Measurements from ENCODE around the gene RRP12.

DNA sequence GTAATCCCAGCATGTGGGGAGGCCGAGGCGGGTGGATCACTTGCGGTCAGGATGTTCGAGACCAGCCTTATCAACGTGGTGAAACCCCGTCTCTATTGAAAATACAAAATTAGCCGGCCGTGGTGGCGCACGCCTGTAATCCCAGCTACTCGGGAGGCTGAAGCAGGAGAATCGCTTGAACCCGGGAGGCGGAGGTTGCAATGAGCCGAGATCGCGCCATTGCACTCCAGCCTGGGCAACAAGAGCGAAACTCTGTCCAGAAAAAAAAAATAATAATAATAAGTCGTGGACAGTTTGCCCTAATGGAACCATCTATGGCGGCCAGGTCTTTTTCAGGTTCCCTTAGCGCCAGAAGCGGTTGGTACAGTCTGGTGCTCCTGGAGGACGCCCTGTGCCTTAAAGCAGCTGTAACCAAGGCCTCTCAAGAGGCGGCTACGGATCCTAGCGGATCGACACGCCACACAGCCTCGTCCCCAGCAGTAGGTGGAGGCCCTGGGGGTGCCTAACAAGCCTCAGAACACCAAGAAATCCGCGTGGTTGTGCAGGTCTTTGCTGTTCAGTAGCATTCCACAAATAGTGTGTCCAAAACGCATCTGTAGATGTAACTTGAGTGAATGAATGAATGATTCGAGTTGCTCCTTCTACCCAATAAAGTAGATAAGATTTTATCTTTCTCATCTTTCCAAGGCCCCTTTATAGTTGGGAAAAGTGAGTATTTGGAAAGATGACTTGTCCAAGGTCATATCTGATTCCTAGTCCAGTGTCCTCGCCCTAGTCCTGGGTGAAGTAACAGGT lies 25.8 kb upstream of the RRP12 start:
- no peak for TF ChIP-seq RFX5 (IDR thresholded peaks at IDR 0.05; ENCODE audit: low read depth, low read length)
- TF ChIP-seq, protein P1, sequence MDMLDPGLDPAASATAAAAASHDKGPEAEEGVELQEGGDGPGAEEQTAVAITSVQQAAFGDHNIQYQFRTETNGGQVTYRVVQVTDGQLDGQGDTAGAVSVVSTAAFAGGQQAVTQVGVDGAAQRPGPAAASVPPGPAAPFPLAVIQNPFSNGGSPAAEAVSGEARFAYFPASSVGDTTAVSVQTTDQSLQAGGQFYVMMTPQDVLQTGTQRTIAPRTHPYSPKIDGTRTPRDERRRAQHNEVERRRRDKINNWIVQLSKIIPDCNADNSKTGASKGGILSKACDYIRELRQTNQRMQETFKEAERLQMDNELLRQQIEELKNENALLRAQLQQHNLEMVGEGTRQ (IDR thresholded peaks at IDR 0.05; ENCODE audit: low read depth, low read length): no peak
- no peak for TF ChIP-seq CEBPB (IDR thresholded peaks at IDR 0.05; ENCODE audit: low read depth, low read length)
- TF ChIP-seq, protein P2, sequence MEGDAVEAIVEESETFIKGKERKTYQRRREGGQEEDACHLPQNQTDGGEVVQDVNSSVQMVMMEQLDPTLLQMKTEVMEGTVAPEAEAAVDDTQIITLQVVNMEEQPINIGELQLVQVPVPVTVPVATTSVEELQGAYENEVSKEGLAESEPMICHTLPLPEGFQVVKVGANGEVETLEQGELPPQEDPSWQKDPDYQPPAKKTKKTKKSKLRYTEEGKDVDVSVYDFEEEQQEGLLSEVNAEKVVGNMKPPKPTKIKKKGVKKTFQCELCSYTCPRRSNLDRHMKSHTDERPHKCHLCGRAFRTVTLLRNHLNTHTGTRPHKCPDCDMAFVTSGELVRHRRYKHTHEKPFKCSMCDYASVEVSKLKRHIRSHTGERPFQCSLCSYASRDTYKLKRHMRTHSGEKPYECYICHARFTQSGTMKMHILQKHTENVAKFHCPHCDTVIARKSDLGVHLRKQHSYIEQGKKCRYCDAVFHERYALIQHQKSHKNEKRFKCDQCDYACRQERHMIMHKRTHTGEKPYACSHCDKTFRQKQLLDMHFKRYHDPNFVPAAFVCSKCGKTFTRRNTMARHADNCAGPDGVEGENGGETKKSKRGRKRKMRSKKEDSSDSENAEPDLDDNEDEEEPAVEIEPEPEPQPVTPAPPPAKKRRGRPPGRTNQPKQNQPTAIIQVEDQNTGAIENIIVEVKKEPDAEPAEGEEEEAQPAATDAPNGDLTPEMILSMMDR (conservative IDR thresholded peaks at IDR 0.05; ENCODE audit: low read depth, low read length): no peak
- no peak for TF ChIP-seq RAD21 (IDR thresholded peaks at IDR 0.05; ENCODE audit: low read length)
- no peak for TF ChIP-seq SMC3 (IDR thresholded peaks at IDR 0.05; ENCODE audit: low read depth, low read length)
- TF ChIP-seq BHLHE40 (IDR thresholded peaks at IDR 0.05; ENCODE audit: low read depth, low read length): no peak
- no peak for TF ChIP-seq POLR2A (IDR thresholded peaks at IDR 0.05; ENCODE audit: low read depth, low read length)
- TF ChIP-seq RCOR1 (IDR thresholded peaks at IDR 0.05; ENCODE audit: insufficient replicate concordance, low read length): no peak

Data from IMR-90 (cell line).